SK-N-SH (cell line): ENCODE results near the gene PFKP. TPM values are rescaled to one million over a fixed set of nuclear protein-coding genes. Genes with fewer than 3 reads are reported as not detected.

Source experiments
- CTCF ChIA-PET: fragments of 300-600, 350-600 bp; formaldehyde crosslinking; extraction: SDS; loops from one replicate; lab custom pipeline; 2021; lab: Yijun Ruan, JAX
- POLR2A ChIA-PET: fragments of 350-600 bp; sonication (Branson Sonifier 250); formaldehyde crosslinking; extraction: SDS; loops from one replicate; lab custom pipeline; 2020; ENCODE audit warnings: antibody characterized with exemption, inconsistent platforms; lab: Yijun Ruan, JAX
- DNase-seq: peaks from one replicate; pipeline ENCODE4 v3.0.0; 2012
- H2AFZ ChIP-seq: fragments of 200-600 bp; sonication (generic); 2 replicates; pipeline ENCODE4 v1.8.1; 2016; ENCODE audit warnings: antibody characterized with exemption, mild to moderate bottlenecking, low read depth
- H3F3A ChIP-seq: fragments of 200-600 bp; sonication (generic); replicated peaks from 2 replicates; pipeline ENCODE3; 2016; ENCODE audit warnings: antibody characterized with exemption, mild to moderate bottlenecking; ENCODE audit not compliant: insufficient read depth
- H3K27ac ChIP-seq, 2 experiments: fragments of 200-500 bp in 1 of 2; fragments of 200-600 bp in 1 of 2; sonication (Bioruptor generic) in 1 of 2; sonication (generic), shearing (Covaris generic) in 1 of 2; 2 replicates each; pipeline versions ENCODE4 v1.5.1 to v1.6.1; 2014 to 2016; ENCODE audit warnings: low read depth in 2 of 2, inconsistent platforms in 1 of 2, low read length in 1 of 2, mild to moderate bottlenecking in 1 of 2, mixed read lengths in 1 of 2
- H3K27me3 ChIP-seq: fragments of 200-600 bp; sonication (generic), shearing (Covaris generic); 2 replicates; pipeline ENCODE4 v1.6.1; 2016; ENCODE audit warnings: mixed run types; ENCODE audit not compliant: insufficient read depth
- H3K36me3 ChIP-seq, 2 experiments: fragments of 200-500 bp in 1 of 2; fragments of 200-600 bp in 1 of 2; sonication (Bioruptor generic) in 1 of 2; sonication (generic) in 1 of 2; replicated peaks in 1 of 2; 2 replicates each; pipeline versions ENCODE3 to v1.5.1; 2014 to 2016; ENCODE audit warnings: low read length in 1 of 2, mild to moderate bottlenecking in 1 of 2; ENCODE audit not compliant: insufficient read depth in 2 of 2, control insufficient read depth in 1 of 2
- H3K4me1 ChIP-seq, 2 experiments: fragments of 200-500 bp in 1 of 2; fragments of 200-600 bp in 1 of 2; sonication (Bioruptor generic) in 1 of 2; sonication (generic), shearing (Covaris generic) in 1 of 2; 2 replicates each; pipeline versions ENCODE4 v1.5.1 to v1.6.1; 2014 to 2016; ENCODE audit warnings: low read depth in 1 of 2, low read length in 1 of 2, mixed run types in 1 of 2; ENCODE audit not compliant: insufficient read depth in 2 of 2, control insufficient read depth in 1 of 2
- H3K4me2 ChIP-seq: fragments of 200-600 bp; sonication (generic), shearing (Covaris generic); 2 replicates; pipeline ENCODE4 v1.6.1; 2017; ENCODE audit warnings: mixed run types
- H3K4me3 ChIP-seq, 2 experiments: fragments of 200-500 bp in 1 of 2; fragments of 200-600 bp in 1 of 2; sonication (Bioruptor generic) in 1 of 2; sonication (generic), shearing (Covaris generic) in 1 of 2; 2 replicates each; pipeline versions ENCODE4 v1.5.1 to v1.8.1; 2014 to 2016; ENCODE audit warnings: low read depth in 2 of 2, inconsistent platforms in 1 of 2, low read length in 1 of 2, mild to moderate bottlenecking in 1 of 2, mixed read lengths in 1 of 2, moderate library complexity in 1 of 2
- H3K79me2 ChIP-seq: fragments of 200-600 bp; sonication (generic); 2 replicates; pipeline ENCODE4 v1.8.1; 2017; ENCODE audit warnings: mild to moderate bottlenecking; ENCODE audit not compliant: insufficient read depth
- H3K9ac ChIP-seq: fragments of 200-600 bp; sonication (generic); 2 replicates; pipeline ENCODE4 v1.6.1; 2017; ENCODE audit warnings: mixed run types
- H3K9me2 ChIP-seq: fragments of 200-600 bp; sonication (generic); 2 replicates; pipeline ENCODE4 v1.6.1; 2017; ENCODE audit warnings: mixed run types
- H3K9me3 ChIP-seq: fragments of 200-600 bp; sonication (generic); 2 replicates; pipeline ENCODE4 v1.6.1; 2017; ENCODE audit warnings: mixed run types, mild to moderate bottlenecking, moderate library complexity
- H4K20me1 ChIP-seq: fragments of 200-600 bp; sonication (generic); 2 replicates; pipeline ENCODE4 v1.6.1; 2017; ENCODE audit warnings: mild to moderate bottlenecking, mixed run types; ENCODE audit not compliant: insufficient read depth
- CHD2 ChIP-seq: fragments of 150-350 bp; IDR thresholded peaks from 2 replicates; pipeline ENCODE4 v1.6.1; 2018; ENCODE audit warnings: low read length; ENCODE audit not compliant: partially characterized antibody
- ELF1 ChIP-seq: IDR thresholded peaks from 2 replicates; pipeline ENCODE4 v1.4.0; 2012
- EZH2phosphoT487 ChIP-seq: fragments of 200-600 bp; sonication (generic); IDR thresholded peaks from 2 replicates; pipeline ENCODE4 v1.6.1; 2017; ENCODE audit warnings: low read depth, mixed run types, mild to moderate bottlenecking, antibody characterized with exemption, moderate library complexity, borderline replicate concordance
- FOSL2 ChIP-seq: IDR thresholded peaks from 2 replicates; pipeline ENCODE4 v1.4.0; 2012; ENCODE audit warnings: low read depth, mild to moderate bottlenecking, moderate library complexity, borderline replicate concordance
- FOXJ3 ChIP-seq: sonication (generic); formaldehyde crosslinking; IDR thresholded peaks from 2 replicates; pipeline ENCODE4 v1.5.1; 2020; ENCODE audit warnings: mild to moderate bottlenecking, missing genetic modification reagents
- GABPA ChIP-seq: IDR thresholded peaks from 2 replicates; pipeline ENCODE4 v1.4.0; 2012; ENCODE audit warnings: low read depth, mild to moderate bottlenecking
- IRF3 ChIP-seq: fragments of 150-350 bp; IDR thresholded peaks from 2 replicates; pipeline ENCODE4 v1.6.1; 2016; ENCODE audit warnings: mild to moderate bottlenecking, low read depth, low read length
- JUND ChIP-seq: IDR thresholded peaks from 2 replicates; pipeline ENCODE4 v1.4.0; 2012
- MAX ChIP-seq: IDR thresholded peaks from 2 replicates; pipeline ENCODE4 v1.4.0; 2012; ENCODE audit warnings: low read depth
- MEF2A ChIP-seq: IDR thresholded peaks from 2 replicates; pipeline ENCODE4 v1.4.0; 2012; ENCODE audit warnings: low read depth, borderline replicate concordance
- NFIC ChIP-seq: IDR thresholded peaks from 2 replicates; pipeline ENCODE4 v1.4.0; 2012; ENCODE audit warnings: borderline replicate concordance
- RCOR1 ChIP-seq: fragments of 150-350 bp; IDR thresholded peaks from 2 replicates; pipeline ENCODE4 v1.6.1; 2017; ENCODE audit warnings: antibody characterized with exemption, low read length
- RFX5 ChIP-seq: IDR thresholded peaks from 2 replicates; pipeline ENCODE4 v1.6.1; 2012; ENCODE audit warnings: mild to moderate bottlenecking, improper control_type of control experiment, low read length
- TAF1 ChIP-seq: IDR thresholded peaks from 2 replicates; pipeline ENCODE4 v1.6.1; 2012; ENCODE audit warnings: low read depth, mild to moderate bottlenecking, low read length, moderate library complexity, borderline replicate concordance
- YY1 ChIP-seq: IDR thresholded peaks from 2 replicates; pipeline ENCODE4 v1.4.0; 2012; ENCODE audit warnings: low read depth, mild to moderate bottlenecking
- WGBS: methylation state at CpG from one replicate; pipeline ENCODE4 v1.1.6; 2017; ENCODE audit warnings: low lambda C conversion rate; 5-methylcytosine and 5-hydroxymethylcytosine counted together
- polyA plus RNA-seq, 3 experiments: library from polyadenylated mRNA; depleted of rRNA; stranded (reverse); fragments of >200 nt; gene quantifications; 2 replicates each; pipeline ENCODE4 v1.2.3, GENCODE V29; 2012
- TF ChIP-seq, protein P1 (sequence below): IDR thresholded peaks from 2 replicates; pipeline ENCODE4 v1.6.1; 2012; ENCODE audit warnings: mild to moderate bottlenecking, low read depth, low read length, moderate library complexity

PFKP gene
- polyA plus RNA-seq, 1 of the 3 experiments (the other 2 are of a cell fraction), result 175 TPM

- Histone ChIP-seq H3K4me2 (no peak overlapping the region), H3K4me3 (no peak overlapping the region), H3K9ac (no peak overlapping the region), H3K79me2 (peaks cover 24% of the 10 kb centered on the region), H2AFZ (no peak overlapping the region), H3K4me1 (no peaks in the 10 kb centered on the region), H3K27me3 (no peaks in the 10 kb centered on the region), H3K27ac (no peak overlapping the region), H3K9me3 (no peaks in the 10 kb centered on the region), H3K36me3 (peaks cover 78 to 89% of the 10 kb centered on the region in 2 experiments)
- WGBS, result 95% methylated on average over 9 of the region's 9 CpGs
- no peak for DNase-seq
- CTCF ChIA-PET, result no interaction called here
- TF ChIP-seq FOXJ3 (CRISPR knock-in tag), result no peak
- no peak for TF ChIP-seq FOSL2
- no peak for TF ChIP-seq RFX5
- TF ChIP-seq IRF3, result no peak
- TF ChIP-seq, all 33 proteins: peak for 0
- H3K9me2 ChIP-seq, result no peaks in the 10 kb centered on the region
- POLR2A ChIA-PET, result no interaction called here
- H3F3A ChIP-seq, result peaks cover 4% of the 10 kb centered on the region
- H4K20me1 ChIP-seq, result peaks cover 14% of the 10 kb centered on the region; the same call in 1 of the 2 replicates
These were observed 97.8 kb downstream of the PFKP start for GRCh38 chr10:3165196-3165595.

DNA sequence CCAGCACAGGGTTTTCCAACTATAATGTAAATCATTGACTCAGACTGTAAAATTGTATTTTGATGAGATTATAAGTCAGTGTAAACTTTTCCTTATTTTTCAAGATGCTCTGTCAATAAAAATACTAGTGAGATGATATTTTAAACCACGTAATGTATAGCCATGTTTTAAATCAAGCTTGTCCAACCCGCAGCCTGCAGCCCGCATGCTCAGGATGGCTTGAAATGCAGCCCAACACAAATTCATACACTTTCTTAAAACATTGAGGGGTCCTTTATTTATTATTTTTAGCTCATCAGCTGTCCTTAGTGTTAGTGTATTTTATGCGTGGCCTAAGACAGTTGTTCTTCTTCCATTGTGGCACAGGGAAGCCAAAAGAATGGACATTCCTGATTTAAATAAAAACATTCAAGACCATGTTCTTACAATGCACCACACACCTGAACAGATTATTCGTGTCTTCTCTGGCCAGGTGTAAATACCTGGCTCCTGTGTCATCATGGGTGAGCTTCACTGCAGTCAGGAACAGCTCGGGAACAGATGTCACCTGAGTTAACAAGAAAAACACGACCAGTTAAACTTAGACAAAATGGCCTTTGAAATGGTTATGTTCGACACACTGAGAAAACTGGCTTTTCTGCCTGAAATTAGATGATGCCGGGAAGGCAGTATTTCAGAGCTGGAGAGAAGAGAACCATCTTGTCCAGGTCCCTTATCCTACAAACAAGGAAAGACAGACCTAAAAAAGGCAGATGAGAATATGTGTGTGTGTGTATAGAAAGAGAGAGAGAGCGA is 99.3 kb downstream of the PFKP start:
- Histone ChIP-seq H3F3A (peaks cover 10% of the 10 kb centered on the region), H3K9me2 (no peaks in the 10 kb centered on the region), H2AFZ (no peak overlapping the region), H3K9ac (no peak overlapping the region), H3K79me2 (peaks cover 39% of the 10 kb centered on the region), H3K27ac (no peak overlapping the region), H4K20me1 (peaks cover 20% of the 10 kb centered on the region; the same call in 1 of the 2 replicates), H3K36me3 (peaks cover 74 to 80% of the 10 kb centered on the region in 2 experiments), H3K4me1 (peaks cover 0 to 2% of the 10 kb centered on the region in 2 experiments; a peak in 2 of 4 replicates), H3K27me3 (no peaks in the 10 kb centered on the region), H3K4me2 (no peak overlapping the region), H3K4me3 (no peak overlapping the region), H3K9me3 (no peaks in the 10 kb centered on the region)
- TF ChIP-seq NFIC (no peak), MEF2A (no peak), FOXJ3 (CRISPR knock-in tag) (no peak), CHD2 (no peak), ELF1 (no peak), RCOR1 (no peak), GABPA (no peak), MAX (no peak), EZH2phosphoT487 (no peak), FOSL2 (no peak), RFX5 (no peak), TAF1 (no peak), YY1 (no peak), JUND (no peak), IRF3 (no peak)
- TF ChIP-seq, protein P1, sequence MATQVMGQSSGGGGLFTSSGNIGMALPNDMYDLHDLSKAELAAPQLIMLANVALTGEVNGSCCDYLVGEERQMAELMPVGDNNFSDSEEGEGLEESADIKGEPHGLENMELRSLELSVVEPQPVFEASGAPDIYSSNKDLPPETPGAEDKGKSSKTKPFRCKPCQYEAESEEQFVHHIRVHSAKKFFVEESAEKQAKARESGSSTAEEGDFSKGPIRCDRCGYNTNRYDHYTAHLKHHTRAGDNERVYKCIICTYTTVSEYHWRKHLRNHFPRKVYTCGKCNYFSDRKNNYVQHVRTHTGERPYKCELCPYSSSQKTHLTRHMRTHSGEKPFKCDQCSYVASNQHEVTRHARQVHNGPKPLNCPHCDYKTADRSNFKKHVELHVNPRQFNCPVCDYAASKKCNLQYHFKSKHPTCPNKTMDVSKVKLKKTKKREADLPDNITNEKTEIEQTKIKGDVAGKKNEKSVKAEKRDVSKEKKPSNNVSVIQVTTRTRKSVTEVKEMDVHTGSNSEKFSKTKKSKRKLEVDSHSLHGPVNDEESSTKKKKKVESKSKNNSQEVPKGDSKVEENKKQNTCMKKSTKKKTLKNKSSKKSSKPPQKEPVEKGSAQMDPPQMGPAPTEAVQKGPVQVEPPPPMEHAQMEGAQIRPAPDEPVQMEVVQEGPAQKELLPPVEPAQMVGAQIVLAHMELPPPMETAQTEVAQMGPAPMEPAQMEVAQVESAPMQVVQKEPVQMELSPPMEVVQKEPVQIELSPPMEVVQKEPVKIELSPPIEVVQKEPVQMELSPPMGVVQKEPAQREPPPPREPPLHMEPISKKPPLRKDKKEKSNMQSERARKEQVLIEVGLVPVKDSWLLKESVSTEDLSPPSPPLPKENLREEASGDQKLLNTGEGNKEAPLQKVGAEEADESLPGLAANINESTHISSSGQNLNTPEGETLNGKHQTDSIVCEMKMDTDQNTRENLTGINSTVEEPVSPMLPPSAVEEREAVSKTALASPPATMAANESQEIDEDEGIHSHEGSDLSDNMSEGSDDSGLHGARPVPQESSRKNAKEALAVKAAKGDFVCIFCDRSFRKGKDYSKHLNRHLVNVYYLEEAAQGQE, result no peak
- CTCF ChIA-PET, result no interaction called here
- no peak for DNase-seq
- 90% methylated on average over 10 of the region's 10 CpGs for WGBS
- POLR2A ChIA-PET, result no interaction called here
